HCT116 (cell line): ENCODE measurements around the gene DCLK3.

Source experiments
- ATF3 ChIP-seq: IDR thresholded peaks from 2 replicates; pipeline ENCODE4 v1.6.1; 2012
- CBX3 ChIP-seq: IDR thresholded peaks from 2 replicates; pipeline ENCODE4 v1.6.1; 2012; ENCODE audit warnings: low read depth
- CTCF ChIP-seq, 3 experiments: fragments of 200-600 bp in 1 of 3; sonication (generic) in 1 of 3; IDR thresholded peaks in 2 of 3; conservative IDR thresholded peaks in 1 of 3; 2 replicates each; pipeline ENCODE4 v1.5.1; 2012 to 2017; ENCODE audit warnings: low read depth in 2 of 3, low read length in 2 of 3, antibody characterized with exemption in 1 of 3, borderline replicate concordance in 1 of 3, control low read depth in 1 of 3, mild to moderate bottlenecking in 1 of 3, mixed read lengths in 1 of 3, mixed run types in 1 of 3, moderate library complexity in 1 of 3; ENCODE audit not compliant: insufficient read depth in 1 of 3
- EGR1 ChIP-seq: IDR thresholded peaks from 2 replicates; pipeline ENCODE4 v1.6.1; 2012; ENCODE audit warnings: low read depth
- EZH2phosphoT487 ChIP-seq: fragments of 200-600 bp; IDR thresholded peaks from 2 replicates; pipeline ENCODE4 v1.6.1; 2018; ENCODE audit warnings: antibody characterized with exemption, borderline replicate concordance
- JUND ChIP-seq: IDR thresholded peaks from 2 replicates; pipeline ENCODE4 v1.6.1; 2012
- POLR2A ChIP-seq: IDR thresholded peaks from 2 replicates; pipeline ENCODE4 v1.7.0; 2011; ENCODE audit warnings: borderline replicate concordance; ENCODE audit not compliant: insufficient read depth, insufficient read length; ENCODE audit errors: extremely low read depth
- POLR2AphosphoS5 ChIP-seq: IDR thresholded peaks from 2 replicates; pipeline ENCODE4 v1.6.1; 2011; ENCODE audit warnings: mild to moderate bottlenecking, low read depth, low read length, moderate library complexity
- RAD21 ChIP-seq: IDR thresholded peaks from 2 replicates; pipeline ENCODE4 v1.6.1; 2012; ENCODE audit warnings: low read depth, mild to moderate bottlenecking
- SRF ChIP-seq: IDR thresholded peaks from 2 replicates; pipeline ENCODE4 v1.6.1; 2012; ENCODE audit warnings: low read depth
- ZBTB33 ChIP-seq: IDR thresholded peaks from 2 replicates; pipeline ENCODE4 v1.6.1; 2011; ENCODE audit warnings: mild to moderate bottlenecking, low read length, moderate library complexity; ENCODE audit not compliant: insufficient replicate concordance; ENCODE audit errors: extremely low read depth
- ZNF274 ChIP-seq: fragments of 200-500 bp; sonication (Bioruptor generic); IDR thresholded peaks from 2 replicates; pipeline ENCODE4 v1.6.1; 2014; ENCODE audit warnings: mild to moderate bottlenecking, low read depth, low read length, inconsistent platforms
- TF ChIP-seq, protein P1 (sequence below): IDR thresholded peaks from 2 replicates; pipeline ENCODE4 v1.6.1; 2012; ENCODE audit warnings: low read depth

DNA sequence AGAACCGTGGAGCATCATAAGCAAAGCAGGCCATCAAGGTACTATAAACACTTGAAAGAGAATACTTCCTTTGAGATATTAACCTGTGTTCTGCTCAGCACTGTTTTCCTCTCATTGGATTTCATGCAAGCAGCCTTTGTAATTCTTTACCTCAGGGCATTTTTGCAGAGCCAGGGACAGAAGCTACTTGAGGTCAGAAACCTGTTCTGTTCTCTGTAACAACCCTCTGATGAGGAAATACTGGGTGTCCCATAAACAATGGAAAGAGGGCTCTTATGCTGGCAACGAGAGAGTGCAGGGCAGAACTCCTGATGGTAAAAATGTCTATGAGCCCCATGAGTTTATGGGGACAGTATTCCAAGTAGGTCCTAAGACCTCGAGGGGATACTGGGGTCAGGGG, 66.0 kb downstream of the DCLK3 start:
- TF ChIP-seq CTCF (IDR thresholded peaks at IDR 0.05 in 2 of 3, conservative IDR thresholded peaks at IDR 0.05 in 1 of 3; ENCODE audit: borderline replicate concordance in 1 of 3, insufficient read depth in 1 of 3, low read depth in 2 of 3, low read length in 2 of 3) (no peak), POLR2AphosphoS5 (no peak), ZNF274 (no peak), ATF3 (no peak), RAD21 (no peak), EZH2phosphoT487 (no peak), POLR2A (no peak), EGR1 (no peak), SRF (no peak), ZBTB33 (no peak), CBX3 (no peak), JUND (no peak)
- TF ChIP-seq, protein P1, sequence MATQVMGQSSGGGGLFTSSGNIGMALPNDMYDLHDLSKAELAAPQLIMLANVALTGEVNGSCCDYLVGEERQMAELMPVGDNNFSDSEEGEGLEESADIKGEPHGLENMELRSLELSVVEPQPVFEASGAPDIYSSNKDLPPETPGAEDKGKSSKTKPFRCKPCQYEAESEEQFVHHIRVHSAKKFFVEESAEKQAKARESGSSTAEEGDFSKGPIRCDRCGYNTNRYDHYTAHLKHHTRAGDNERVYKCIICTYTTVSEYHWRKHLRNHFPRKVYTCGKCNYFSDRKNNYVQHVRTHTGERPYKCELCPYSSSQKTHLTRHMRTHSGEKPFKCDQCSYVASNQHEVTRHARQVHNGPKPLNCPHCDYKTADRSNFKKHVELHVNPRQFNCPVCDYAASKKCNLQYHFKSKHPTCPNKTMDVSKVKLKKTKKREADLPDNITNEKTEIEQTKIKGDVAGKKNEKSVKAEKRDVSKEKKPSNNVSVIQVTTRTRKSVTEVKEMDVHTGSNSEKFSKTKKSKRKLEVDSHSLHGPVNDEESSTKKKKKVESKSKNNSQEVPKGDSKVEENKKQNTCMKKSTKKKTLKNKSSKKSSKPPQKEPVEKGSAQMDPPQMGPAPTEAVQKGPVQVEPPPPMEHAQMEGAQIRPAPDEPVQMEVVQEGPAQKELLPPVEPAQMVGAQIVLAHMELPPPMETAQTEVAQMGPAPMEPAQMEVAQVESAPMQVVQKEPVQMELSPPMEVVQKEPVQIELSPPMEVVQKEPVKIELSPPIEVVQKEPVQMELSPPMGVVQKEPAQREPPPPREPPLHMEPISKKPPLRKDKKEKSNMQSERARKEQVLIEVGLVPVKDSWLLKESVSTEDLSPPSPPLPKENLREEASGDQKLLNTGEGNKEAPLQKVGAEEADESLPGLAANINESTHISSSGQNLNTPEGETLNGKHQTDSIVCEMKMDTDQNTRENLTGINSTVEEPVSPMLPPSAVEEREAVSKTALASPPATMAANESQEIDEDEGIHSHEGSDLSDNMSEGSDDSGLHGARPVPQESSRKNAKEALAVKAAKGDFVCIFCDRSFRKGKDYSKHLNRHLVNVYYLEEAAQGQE: no peak
